Measurements from ENCODE around the gene NKAIN2. TPM values are rescaled to one million over a fixed set of nuclear protein-coding genes. Genes with fewer than 3 reads are reported as not detected.

Gene NKAIN2
- polyA plus RNA-seq, 1 of the 3 experiments (the other 2 are of a cell fraction): not detected

GRCh38 chr6:124066946-124067552 is 263.4 kb downstream of the NKAIN2 start:
- Histone ChIP-seq H3K4me2 (no peak overlapping the region), H3K36me3 (replicated peaks in 1 of 2; ENCODE audit: control insufficient read depth in 1 of 2, insufficient read depth in 2 of 2, low read length in 1 of 2) (no peaks in the 10 kb centered on the region), H4K20me1 (ENCODE audit: insufficient read depth) (no peaks in the 10 kb centered on the region), H3K9me3 (no peaks in the 10 kb centered on the region), H2AFZ (ENCODE audit: low read depth) (no peak overlapping the region), H3K9me2 (no peaks in the 10 kb centered on the region), H3K27me3 (ENCODE audit: insufficient read depth) (no peaks in the 10 kb centered on the region), H3K4me1 (ENCODE audit: control insufficient read depth in 1 of 2, insufficient read depth in 2 of 2, low read depth in 1 of 2, low read length in 1 of 2) (no peaks in the 10 kb centered on the region), H3K27ac (ENCODE audit: low read depth in 2 of 2, low read length in 1 of 2) (no peak overlapping the region), H3K4me3 (ENCODE audit: low read depth in 2 of 2, low read length in 1 of 2) (no peak overlapping the region), H3K9ac (no peak overlapping the region), H3F3A (replicated peaks; ENCODE audit: insufficient read depth) (no peaks in the 10 kb centered on the region), H3K79me2 (ENCODE audit: insufficient read depth) (no peaks in the 10 kb centered on the region)
- TF ChIP-seq MXI1 (IDR thresholded peaks at IDR 0.05; ENCODE audit: low read depth, low read length) (no peak), CTCF (IDR thresholded peaks at IDR 0.05) (no peak), RAD21 (IDR thresholded peaks at IDR 0.05; ENCODE audit: low read length) (no peak), ZBTB33 (IDR thresholded peaks at IDR 0.05; ENCODE audit: borderline replicate concordance, low read depth) (no peak), NFIC (IDR thresholded peaks at IDR 0.05; ENCODE audit: borderline replicate concordance) (no peak), JUND (IDR thresholded peaks at IDR 0.05) (no peak), TEAD4 (IDR thresholded peaks at IDR 0.05; ENCODE audit: borderline replicate concordance, insufficient read depth) (no peak), RFX5 (IDR thresholded peaks at IDR 0.05; ENCODE audit: low read length) (no peak), FOSL2 (IDR thresholded peaks at IDR 0.05; ENCODE audit: borderline replicate concordance, low read depth) (no peak), ELF1 (IDR thresholded peaks at IDR 0.05) (no peak), RCOR1 (IDR thresholded peaks at IDR 0.05; ENCODE audit: low read length) (no peak), MAX (IDR thresholded peaks at IDR 0.05; ENCODE audit: low read depth) (no peak), YY1 (IDR thresholded peaks at IDR 0.05; ENCODE audit: low read depth) (no peak), TAF1 (IDR thresholded peaks at IDR 0.05; ENCODE audit: borderline replicate concordance, low read depth, low read length) (no peak), FOXM1 (IDR thresholded peaks at IDR 0.05; ENCODE audit: low read depth) (no peak), CHD2 (IDR thresholded peaks at IDR 0.05; ENCODE audit: low read length, partially characterized antibody) (no peak), USF2 (IDR thresholded peaks at IDR 0.05; ENCODE audit: borderline replicate concordance, low read depth, low read length) (no peak)
- ChIA-PET CTCF (no interaction called here), POLR2A (no interaction called here)
- under 1% methylated on average over 6 of the region's 6 CpGs for WGBS (ENCODE audit: low lambda C conversion rate)
- DNase-seq: no peak

All from SK-N-SH (cell line).